Measurements from ENCODE around the gene VWA7.
A peak's percentile ranks its signal among the peaks of the same experiment; 100 is the strongest.
"Not testable (repeated sequence)": the region's sequence is repeated elsewhere in the genome, so short reads cannot be mapped to it uniquely, and the experiment has no call there.

VWA7 gene

DNA sequence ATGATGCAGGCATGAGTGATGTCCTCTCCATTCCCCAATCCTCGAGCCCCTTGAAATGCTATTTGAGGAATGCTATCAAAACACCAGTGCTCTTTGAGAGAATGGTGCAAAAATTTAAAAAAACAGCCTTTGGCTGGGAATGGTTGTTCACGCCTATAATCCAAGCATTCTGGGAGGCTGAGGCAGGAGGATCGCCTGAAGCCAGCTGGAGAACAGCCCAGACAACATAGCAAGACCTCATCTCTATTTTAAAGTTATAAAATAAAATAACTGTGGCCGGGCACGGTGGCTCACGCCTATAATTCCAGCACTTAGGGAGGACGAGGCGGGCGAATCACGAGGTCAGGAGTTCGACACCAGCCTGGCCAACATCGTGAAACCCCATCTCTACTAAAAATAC lies 22.7 kb upstream of the VWA7 start:
- DNase-seq = no peak

- no peak for DNase-seq
Observed at GRCh38 chr6:31797588-31797987, 20.5 kb upstream of the VWA7 start.

DNA sequence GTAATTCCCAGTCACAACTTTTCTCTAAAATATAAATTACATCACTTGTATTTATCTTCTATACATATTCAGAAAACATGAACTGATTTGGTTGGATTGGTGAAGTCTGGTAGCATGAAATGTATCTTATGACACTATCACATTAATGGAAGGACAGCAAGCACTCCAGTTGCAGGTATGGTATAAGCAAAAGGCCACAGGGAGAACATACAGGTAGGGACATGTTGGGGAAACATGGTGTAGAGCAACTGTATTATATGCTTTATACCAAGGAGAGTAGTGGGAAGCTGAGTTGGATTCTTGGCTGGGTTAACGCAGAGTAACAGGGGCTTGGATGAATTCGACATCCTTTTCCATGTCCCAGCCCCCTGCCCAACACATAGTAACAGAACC lies 19.9 kb upstream of the VWA7 start:
- no peak for DNase-seq

GRCh38 chr6:31795616-31796298 lies 18.6 kb upstream of the VWA7 start, which contains the start of gene VARS1:
TSS of gene VARS1 (minus strand) at chr6:31795752. CDS start at chr6:31795217, 535 bp downstream.
- peak; percentile 95 for DNase-seq

- DNase-seq = peak; percentile 65
Observed at GRCh38 chr6:31794866-31795615, 17.9 kb upstream of the VWA7 start.

GRCh38 chr6:31794294-31794865 lies 17.3 kb upstream of the VWA7 start:
- peak; percentile 87 for DNase-seq

DNA sequence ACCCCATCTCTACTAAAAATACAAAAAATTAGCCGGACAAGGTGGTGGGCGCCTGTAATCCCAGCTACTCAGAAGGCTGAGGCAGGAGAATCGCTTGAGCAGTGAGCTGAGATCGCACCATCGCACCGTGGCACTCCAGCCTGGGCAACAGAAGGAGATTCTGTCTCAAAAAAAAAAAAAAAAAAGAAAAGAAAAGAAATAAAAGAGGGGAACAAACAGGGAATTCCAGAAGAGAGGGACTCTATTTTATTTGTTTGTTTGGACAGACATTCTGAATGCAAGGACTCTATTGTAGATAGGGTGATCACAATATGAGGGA lies 16.8 kb upstream of the VWA7 start:
- DNase-seq = not testable (repeated sequence)

DNA sequence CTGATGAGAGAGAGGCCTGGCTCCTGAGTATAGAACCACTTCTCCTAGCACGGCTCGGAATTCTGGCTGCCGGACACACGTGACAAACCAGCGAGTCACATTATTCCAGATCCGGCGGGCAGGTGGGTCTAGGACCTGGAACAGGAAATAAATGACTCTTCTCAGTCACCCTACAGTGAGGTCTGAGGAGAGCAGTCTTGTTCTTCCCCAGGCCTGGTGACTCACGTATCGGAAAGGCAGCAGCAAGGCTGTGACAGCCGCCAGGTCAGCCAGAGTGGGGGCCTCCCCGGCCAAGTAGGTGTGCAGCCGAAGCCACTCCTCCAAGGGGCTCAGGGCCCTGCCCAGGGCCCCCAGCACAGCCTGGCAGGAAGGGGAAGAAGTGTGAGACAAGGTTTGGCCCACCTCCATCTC lies 15.6 kb upstream of the VWA7 start:
- DNase-seq = no peak

DNA sequence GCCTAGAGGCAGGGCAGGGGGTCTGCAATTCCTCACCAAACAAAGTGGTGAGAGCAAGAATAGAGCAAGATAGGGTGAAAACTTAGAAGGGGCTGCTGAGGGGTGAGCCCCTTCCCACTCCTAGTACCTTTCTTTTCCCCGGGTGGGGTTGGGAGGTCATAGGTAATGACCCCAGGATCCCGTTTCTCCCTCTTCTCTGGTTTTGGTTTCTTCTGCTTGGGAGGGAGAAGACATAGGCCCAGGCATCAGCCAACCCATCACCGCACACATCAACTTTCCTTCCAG lies 14.9 kb upstream of the VWA7 start:
- no peak for DNase-seq

GRCh38 chr6:31791324-31792089 lies 14.4 kb upstream of the VWA7 start:
- peak; percentile 86 for DNase-seq

GRCh38 chr6:31785475-31785874 lies 8.3 kb upstream of the VWA7 start:
- no peak for DNase-seq

GRCh38 chr6:31784098-31784925 lies 7.2 kb upstream of the VWA7 start:
- no peak for DNase-seq

DNA sequence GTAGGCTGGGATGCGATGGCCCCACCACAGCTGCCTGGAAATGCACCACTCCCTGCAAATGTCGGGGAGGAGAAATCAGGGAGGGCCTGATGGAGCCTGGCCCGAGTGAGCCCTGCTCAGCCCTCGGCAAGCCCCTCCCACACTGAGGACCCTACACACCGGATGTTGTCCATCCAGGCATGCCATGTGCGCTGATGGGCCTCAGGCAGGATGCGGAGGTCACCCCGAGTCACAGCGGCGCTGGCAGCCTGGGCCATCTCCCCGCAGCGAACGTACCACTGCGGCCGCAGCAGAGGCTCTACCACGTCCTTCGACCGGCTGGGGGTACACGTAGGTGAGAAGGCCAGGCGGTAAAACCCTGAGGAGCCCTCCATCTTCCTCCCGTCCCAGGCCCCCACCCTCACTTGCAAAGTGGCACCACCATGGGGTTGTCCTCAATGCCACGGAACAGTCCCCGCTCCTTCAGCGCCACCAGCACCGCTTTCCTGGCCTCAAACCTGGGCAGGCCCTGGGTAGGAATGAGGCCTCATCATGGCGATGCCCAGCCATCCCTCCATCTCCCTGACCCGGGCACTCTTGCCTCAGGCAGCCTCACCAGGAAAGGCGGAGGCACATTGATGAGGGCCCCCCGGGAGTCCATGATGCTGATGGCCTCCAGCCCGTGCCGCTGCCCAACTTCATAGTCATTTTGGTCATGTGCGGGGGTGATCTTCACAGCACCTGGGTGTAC lies 5.2 kb upstream of the VWA7 start:
- no peak for DNase-seq

GRCh38 chr6:31781244-31782125 lies 4.4 kb upstream of the VWA7 start:
- DNase-seq = no peak

DNA sequence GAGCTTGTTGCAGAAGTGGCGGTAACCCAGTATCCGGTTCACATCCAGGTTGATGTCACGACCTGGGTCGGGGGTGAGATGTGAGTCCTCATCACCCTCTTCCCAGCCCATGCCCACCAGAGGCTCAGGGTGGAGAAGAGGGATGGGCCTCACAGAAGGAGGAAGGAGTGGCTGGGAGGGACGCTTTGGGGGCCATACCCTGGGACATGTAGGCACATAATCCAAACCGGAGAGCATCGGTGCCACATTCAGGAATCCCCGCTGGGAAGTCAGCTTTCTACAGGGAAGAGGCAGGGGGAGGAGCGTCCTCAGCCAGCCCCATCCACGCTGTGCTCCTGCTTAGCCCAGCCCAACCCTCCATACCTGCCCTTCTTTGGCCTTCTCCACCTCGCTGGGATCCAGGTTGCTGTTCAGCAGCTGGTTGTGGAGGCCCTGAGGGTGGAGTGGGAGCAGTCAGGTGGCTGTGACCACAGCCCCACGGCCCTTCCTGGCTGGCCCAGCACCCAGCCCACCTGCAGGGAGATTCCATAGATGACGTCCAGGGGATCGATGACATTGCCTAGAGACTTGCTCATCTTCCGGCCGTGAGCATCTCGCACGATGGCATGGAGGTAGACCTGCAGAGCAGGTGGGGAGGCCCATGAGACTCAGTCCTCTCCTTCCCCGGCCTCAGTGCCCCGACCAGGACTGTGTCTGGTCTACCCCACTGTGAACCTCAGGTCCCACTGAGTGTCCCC lies 3.5 kb upstream of the VWA7 start:
- DNase-seq = no peak

DNA sequence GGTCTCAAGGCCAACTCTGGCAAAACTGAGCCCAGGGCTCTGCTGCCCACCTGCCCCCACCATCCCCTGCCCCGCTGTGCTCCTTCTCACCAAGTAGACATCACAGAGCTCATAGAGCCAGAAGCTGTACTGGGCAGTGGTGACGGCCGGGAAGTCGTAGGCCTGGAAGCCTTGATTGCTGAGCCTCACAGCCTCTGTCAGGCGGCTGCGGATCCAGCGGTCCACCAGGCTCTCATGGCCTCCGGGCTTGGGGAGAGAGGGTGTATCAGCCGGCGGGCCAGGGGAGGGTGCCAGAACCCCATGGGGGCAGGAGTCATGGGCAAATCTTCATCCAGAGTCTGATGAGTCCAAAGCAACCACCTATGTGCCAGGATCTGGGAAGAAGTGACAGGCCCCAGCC lies 2.8 kb upstream of the VWA7 start:
- DNase-seq = no peak

- DNase-seq = no peak
Observed at GRCh38 chr6:31778999-31779885, 2.1 kb upstream of the VWA7 start.

- no peak for DNase-seq
Observed at GRCh38 chr6:31778193-31778592, 1.1 kb upstream of the VWA7 start.

DNA sequence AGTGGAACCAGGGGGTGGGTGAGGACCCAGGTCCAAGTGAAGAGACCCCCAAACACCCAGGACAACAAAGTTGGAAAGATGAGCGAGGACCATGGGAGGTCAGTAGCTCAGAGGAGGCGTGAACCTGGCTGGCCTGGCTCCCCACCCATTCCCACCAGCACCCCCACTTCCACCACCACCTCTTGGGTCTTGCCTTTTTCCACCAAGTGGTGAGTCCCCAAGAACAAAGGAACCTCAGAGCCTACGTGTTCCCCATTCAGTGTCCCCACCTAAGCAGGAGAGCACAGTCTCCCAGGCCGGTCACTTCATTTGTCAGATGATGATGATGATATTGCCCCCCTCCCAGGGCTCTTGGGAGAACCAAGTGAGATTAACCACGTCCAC lies 531 bp upstream of the VWA7 start:
- DNase-seq = no peak

Data from NCI-H82 (cell line).